ENCODE measurements around the gene REXO2.

GRCh38 chr11:114392735-114393667, 46.3 kb upstream of the REXO2 start:
- no peak for TF ChIP-seq EZH2 (IDR thresholded peaks at IDR 0.05)
- no peak for TF ChIP-seq FOXP2 (optimal IDR thresholded peaks at IDR 0.05; ENCODE audit: control extremely low read depth, extremely low read length, insufficient read depth)
- no peak for TF ChIP-seq POLR2AphosphoS5 (IDR thresholded peaks at IDR 0.05; ENCODE audit: borderline replicate concordance, low read depth, low read length)

Data from SK-N-MC (cell line).